H9 (cell line): ENCODE measurements around the gene GSX2. TPM values are rescaled to one million over a fixed set of nuclear protein-coding genes. Genes with fewer than 3 reads are reported as not detected.

Experiments used
- DNase-seq: peaks from one replicate; pipeline ENCODE4 v3.0.0-alpha.2; 2017
- H2AFZ ChIP-seq: one replicate; pipeline ENCODE4 v1.6.1; 2013; ENCODE audit warnings: mild to moderate bottlenecking, low read length, control low read depth, moderate library complexity
- H2AK5ac ChIP-seq: 2 replicates; pipeline ENCODE4 v1.6.1; 2013; ENCODE audit warnings: low read length, control low read depth, mixed read lengths; ENCODE audit not compliant: insufficient read length
- H2BK120ac ChIP-seq: one replicate; pipeline ENCODE4 v1.6.1; 2013; ENCODE audit warnings: low read depth, mild to moderate bottlenecking, low read length, control low read depth, inconsistent platforms; ENCODE audit not compliant: poor library complexity, severe bottlenecking
- H2BK12ac ChIP-seq: 2 replicates; pipeline ENCODE4 v1.6.1; 2013; ENCODE audit warnings: low read length, control low read depth, mixed read lengths, low read depth; ENCODE audit not compliant: insufficient read length
- H2BK15ac ChIP-seq: 2 replicates; pipeline ENCODE4 v1.6.1; 2013; ENCODE audit warnings: low read depth, low read length, control low read depth
- H2BK20ac ChIP-seq: one replicate; pipeline ENCODE4 v1.6.1; 2013; ENCODE audit warnings: low read depth, mild to moderate bottlenecking, low read length, control low read depth, inconsistent platforms; ENCODE audit not compliant: poor library complexity, severe bottlenecking
- H2BK5ac ChIP-seq: 2 replicates; pipeline ENCODE4 v1.6.1; 2013; ENCODE audit warnings: low read length, control low read depth, mixed read lengths; ENCODE audit not compliant: insufficient read length
- H3K14ac ChIP-seq: 2 replicates; pipeline ENCODE4 v1.6.1; 2013; ENCODE audit warnings: low read length, control low read depth; ENCODE audit not compliant: insufficient read depth
- H3K18ac ChIP-seq: 2 replicates; pipeline ENCODE4 v1.6.1; 2013; ENCODE audit warnings: low read depth, mild to moderate bottlenecking, mixed read lengths, low read length, control low read depth; ENCODE audit not compliant: insufficient read length
- H3K23ac ChIP-seq: 2 replicates; pipeline ENCODE4 v1.6.1; 2013; ENCODE audit warnings: low read length, control low read depth, mixed read lengths, low read depth; ENCODE audit not compliant: insufficient read length
- H3K23me2 ChIP-seq: 2 replicates; pipeline ENCODE4 v1.6.1; 2013; ENCODE audit warnings: low read depth, mild to moderate bottlenecking, mixed read lengths, low read length, control low read depth; ENCODE audit not compliant: insufficient read length, poor library complexity, severe bottlenecking
- H3K27ac ChIP-seq: 2 replicates; pipeline ENCODE4 v1.5.1; 2013; ENCODE audit warnings: low read length, control low read depth, mixed read lengths, low read depth; ENCODE audit not compliant: insufficient read length
- H3K27me3 ChIP-seq: 2 replicates; pipeline ENCODE4 v1.6.1; 2013; ENCODE audit warnings: low read length, control low read depth, inconsistent platforms; ENCODE audit not compliant: insufficient read depth
- H3K4ac ChIP-seq: 2 replicates; pipeline ENCODE4 v1.6.1; 2013; ENCODE audit warnings: low read depth, mild to moderate bottlenecking, control low read depth, inconsistent platforms, low read length, moderate library complexity
- H3K4me1 ChIP-seq: 2 replicates; pipeline ENCODE4 v1.6.1; 2013; ENCODE audit warnings: low read length, control low read depth, inconsistent platforms; ENCODE audit not compliant: insufficient read depth
- H3K4me2 ChIP-seq: 2 replicates; pipeline ENCODE4 v1.6.1; 2013; ENCODE audit warnings: low read length, control low read depth, mixed read lengths; ENCODE audit not compliant: insufficient read length, insufficient read depth
- H3K56ac ChIP-seq: 2 replicates; pipeline ENCODE4 v1.6.1; 2013; ENCODE audit warnings: low read depth, mild to moderate bottlenecking, mixed read lengths, low read length, control low read depth; ENCODE audit not compliant: insufficient read length
- H3K79me1 ChIP-seq: 2 replicates; pipeline ENCODE4 v1.6.1; 2013; ENCODE audit warnings: low read depth, mild to moderate bottlenecking, moderate library complexity, low read length, control low read depth, inconsistent platforms; ENCODE audit not compliant: insufficient read depth, poor library complexity, severe bottlenecking
- H3K79me2 ChIP-seq: 2 replicates; pipeline ENCODE4 v1.6.1; 2013; ENCODE audit warnings: low read length, control low read depth, inconsistent platforms; ENCODE audit not compliant: insufficient read depth
- H3K9ac ChIP-seq: 2 replicates; pipeline ENCODE4 v1.6.1; 2013; ENCODE audit warnings: low read length, control low read depth, mixed read lengths; ENCODE audit not compliant: insufficient read length; ENCODE audit errors: extremely low read depth
- H3K9me3 ChIP-seq: one replicate; pipeline ENCODE4 v1.6.1; 2013; ENCODE audit warnings: low read depth, low read length, inconsistent platforms; ENCODE audit not compliant: control insufficient read depth
- H3T11ph ChIP-seq: one replicate; pipeline ENCODE4 v1.6.1; 2013; ENCODE audit warnings: mild to moderate bottlenecking, low read length, control low read depth, inconsistent platforms
- H4K20me1 ChIP-seq: one replicate; pipeline ENCODE4 v1.6.1; 2013; ENCODE audit not compliant: control insufficient read depth, insufficient read length, insufficient read depth
- H4K5ac ChIP-seq: 2 replicates; pipeline ENCODE4 v1.6.1; 2013; ENCODE audit warnings: low read depth, mild to moderate bottlenecking, mixed read lengths, low read length, control low read depth; ENCODE audit not compliant: insufficient read length
- H4K8ac ChIP-seq: replicated peaks from 2 replicates; pipeline ENCODE4 v1.6.1; 2013; ENCODE audit warnings: low read length, control low read depth, mixed read lengths, low read depth; ENCODE audit not compliant: insufficient read length
- H4K91ac ChIP-seq: 2 replicates; pipeline ENCODE4 v1.6.1; 2013; ENCODE audit warnings: low read depth, mild to moderate bottlenecking, moderate library complexity, mixed read lengths, low read length, control low read depth; ENCODE audit not compliant: insufficient read length
- H3K27ac Mint-ChIP-seq, 3 experiments: 2 replicates in 2 of 3; 3 replicates in 1 of 3; pipeline ENCODE4 v1.8.0; 2020 to 2021; ENCODE audit warnings: mixed read lengths in 3 of 3, mild to moderate bottlenecking in 1 of 3, moderate library complexity in 1 of 3
- H3K27me3 Mint-ChIP-seq: 2 replicates; pipeline ENCODE4 v1.8.0; 2021; ENCODE audit warnings: low read depth, mild to moderate bottlenecking, moderate library complexity, mixed read lengths
- H3K36me3 Mint-ChIP-seq, 3 experiments: 2 replicates in 2 of 3; 3 replicates in 1 of 3; pipeline ENCODE4 v1.8.0; 2020 to 2021; ENCODE audit warnings: low read depth in 3 of 3, mixed read lengths in 3 of 3; ENCODE audit not compliant: insufficient read depth in 1 of 3
- H3K4me1 Mint-ChIP-seq, 2 experiments: 2 replicates each; pipeline ENCODE4 v1.8.0; 2020; ENCODE audit warnings: mixed read lengths in 2 of 2
- H3K4me3 Mint-ChIP-seq, 2 experiments: 2 replicates in 1 of 2; 3 replicates in 1 of 2; pipeline ENCODE4 v1.8.0; 2020 to 2021; ENCODE audit warnings: mild to moderate bottlenecking in 2 of 2, mixed read lengths in 2 of 2, moderate library complexity in 1 of 2
- H3K9me3 Mint-ChIP-seq, 2 experiments: 2 replicates in 1 of 2; 3 replicates in 1 of 2; pipeline ENCODE4 v1.8.0; 2020; ENCODE audit warnings: mild to moderate bottlenecking in 2 of 2, mixed read lengths in 2 of 2, moderate library complexity in 1 of 2
- CTCF ChIP-seq: fragments of 200-600 bp; sonication (generic); conservative IDR thresholded peaks from 3 replicates; pipeline ENCODE4 v1.8.0; 2021; ENCODE audit warnings: antibody characterized with exemption, mild to moderate bottlenecking
- WGBS: extraction: QIAGEN DNeasy Blood & Tissue Kit; methylation state at CpG from one replicate; pipeline ENCODE4 v1.1.7; 2013; ENCODE audit warnings: missing lambda C conversion rate, low lambda C conversion rate, mixed read lengths; ENCODE audit not compliant: insufficient read length; ENCODE audit errors: extremely low coverage; 5-methylcytosine and 5-hydroxymethylcytosine counted together
- total RNA-seq: library from RNA; stranded (reverse); gene quantifications from 2 replicates; pipeline ENCODE4 v1.2.1, GENCODE V29; 2021

The GSX2 gene
- total RNA-seq, 1 experiment from 2014 or later, result not detected

DNA sequence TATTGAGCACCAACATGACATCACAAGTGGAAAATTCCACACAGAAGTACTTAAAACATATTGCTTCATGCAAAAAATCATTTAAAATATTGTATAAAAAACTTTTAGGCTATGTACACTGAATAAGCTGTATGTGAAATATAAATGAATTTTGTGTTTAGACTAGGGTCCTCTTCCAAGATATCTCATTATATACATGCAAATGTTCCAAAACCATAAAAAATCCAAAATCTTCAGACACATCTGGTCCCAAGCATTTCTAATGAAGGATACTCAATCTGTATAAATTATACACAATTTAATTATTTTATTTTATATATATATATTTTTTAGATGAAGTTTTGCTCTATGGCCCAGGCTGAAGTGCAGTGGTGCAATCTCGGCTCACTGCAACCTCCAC, 10.1 kb upstream of the GSX2 start:
- Histone ChIP-seq H3K23me2 (peaks cover 9% of the 10 kb centered on the region), H3K9ac (no peak overlapping the region), H3T11ph (no peak overlapping the region), H2BK12ac (no peak overlapping the region), H4K5ac (no peak overlapping the region), H3K27ac (no peak overlapping the region), H4K8ac (no peak overlapping the region), H4K91ac (no peak overlapping the region), H2BK5ac (no peak overlapping the region), H3K4me1 (peaks cover 3% of the 10 kb centered on the region; the same call in 1 of the 2 replicates), H2BK15ac (no peak overlapping the region), H2BK20ac (no peak overlapping the region), H2AFZ (no peak overlapping the region), H3K23ac (no peak overlapping the region), H4K20me1 (peaks cover 3% of the 10 kb centered on the region), H3K9me3 (no peaks in the 10 kb centered on the region), H3K79me1 (no peaks in the 10 kb centered on the region), H2AK5ac (no peak overlapping the region), H3K27me3 (peaks cover 44% of the 10 kb centered on the region), H3K14ac (no peak overlapping the region), H3K4ac (no peak overlapping the region), H3K4me2 (no peak overlapping the region), H3K56ac (no peak overlapping the region), H3K18ac (no peak overlapping the region), H3K79me2 (no peaks in the 10 kb centered on the region), H2BK120ac (no peak overlapping the region)
- no peak overlapping the region for H3K27ac Mint-ChIP-seq
- no peaks in the 10 kb centered on the region for H3K36me3 Mint-ChIP-seq
- H3K4me3 Mint-ChIP-seq, result no peak overlapping the region
- no peaks in the 10 kb centered on the region; a peak in 1 of 5 replicates for H3K9me3 Mint-ChIP-seq
- no peak for TF ChIP-seq CTCF
- peaks cover 31% of the 10 kb centered on the region in 2 experiments for H3K4me1 Mint-ChIP-seq
- H3K27me3 Mint-ChIP-seq, result peaks cover 93% of the 10 kb centered on the region
- no CpG with 5 or more reads among the region's 1 CpG for WGBS
- DNase-seq, result no peak
